ENCODE measurements around the gene FZD4. TPM values are rescaled to one million over a fixed set of nuclear protein-coding genes. Genes with fewer than 3 reads are reported as not detected.

The FZD4 gene
- polyA plus RNA-seq, 1 donor from 2014 or later = 0.76 TPM

DNA sequence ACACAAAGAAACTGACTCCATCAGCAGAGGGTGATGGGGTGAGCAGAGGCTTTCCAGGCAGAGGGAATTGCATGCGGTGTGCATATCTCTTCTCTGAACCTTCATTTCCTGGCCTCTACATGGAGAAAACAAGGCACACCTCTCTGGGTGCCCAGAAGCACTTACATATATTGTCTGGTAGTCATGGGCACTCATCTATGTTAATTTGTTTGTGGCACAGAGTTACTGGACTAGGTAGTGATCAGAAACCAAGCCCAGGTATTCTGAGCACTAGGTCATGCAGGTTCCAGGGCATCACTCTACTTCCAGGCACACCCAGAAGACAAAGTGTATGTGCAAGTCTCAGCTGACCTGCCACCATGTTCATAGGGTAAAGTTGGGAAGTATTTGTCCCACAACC, 56.5 kb downstream of the FZD4 start:
- H3K9me2 ChIP-seq (ENCODE audit: insufficient read depth, low read length) = no peaks in the 10 kb centered on the region
- no peak overlapping the region for H3K9ac ChIP-seq (ENCODE audit: low read length)
- no peaks in the 10 kb centered on the region for H3F3A ChIP-seq (ENCODE audit: insufficient read depth, low read length, poor library complexity, severe bottlenecking)
- TF ChIP-seq TAF1 (IDR thresholded peaks at IDR 0.05; ENCODE audit: low read depth) = no peak
- TF ChIP-seq EZH2 (IDR thresholded peaks at IDR 0.05; ENCODE audit: borderline replicate concordance, insufficient read depth, low read length, poor library complexity, severe bottlenecking) = no peak
- TF ChIP-seq EP300 (conservative IDR thresholded peaks at IDR 0.05; ENCODE audit: poor library complexity, severe bottlenecking) = no peak
- no peaks in the 10 kb centered on the region for H3K79me2 ChIP-seq (replicated peaks; ENCODE audit: insufficient read depth, low read length)
- H3K36me3 ChIP-seq (ENCODE audit: insufficient read depth, low read length) = no peaks in the 10 kb centered on the region
- no peak overlapping the region for H3K4me2 ChIP-seq (ENCODE audit: low read length)
- H3K27ac ChIP-seq (ENCODE audit: low read length) = no peak overlapping the region
- H3K9me3 ChIP-seq (ENCODE audit: low read length) = no peaks in the 10 kb centered on the region
- no peaks in the 10 kb centered on the region for H3K27me3 ChIP-seq (ENCODE audit: insufficient read depth, low read depth, low read length)
- no peaks in the 10 kb centered on the region for H4K20me1 ChIP-seq (ENCODE audit: insufficient read depth)
- no peak overlapping the region for H2AFZ ChIP-seq (ENCODE audit: low read depth, low read length)
- no peak overlapping the region for H3K4me3 ChIP-seq (ENCODE audit: low read length)

DNA sequence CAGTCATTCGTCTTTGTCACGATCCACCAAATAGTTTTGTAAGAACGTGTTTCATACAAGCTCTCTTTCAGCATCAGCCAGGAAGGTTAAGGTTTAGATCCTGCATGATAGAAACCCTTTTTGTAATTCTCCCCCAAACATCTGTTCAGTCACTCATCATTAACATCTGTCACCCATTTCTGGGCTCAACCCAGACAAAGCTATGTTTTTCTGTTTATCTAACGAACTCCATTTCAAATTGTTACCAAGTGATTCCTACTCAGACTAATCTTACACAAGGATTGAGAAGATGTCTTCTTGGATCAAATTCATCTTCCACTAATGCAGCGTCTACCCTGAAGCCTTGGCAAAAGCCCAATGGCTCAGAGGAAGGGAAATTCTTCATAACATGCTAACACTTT, 58.8 kb downstream of the FZD4 start:
- no peaks in the 10 kb centered on the region for H3F3A ChIP-seq (ENCODE audit: insufficient read depth, low read length, poor library complexity, severe bottlenecking)
- no peak for TF ChIP-seq POLR2AphosphoS5 (IDR thresholded peaks at IDR 0.05)
- H3K4me2 ChIP-seq (ENCODE audit: low read length) = no peak overlapping the region
- no peaks in the 10 kb centered on the region for H3K36me3 ChIP-seq (ENCODE audit: insufficient read depth, low read length)
- H2AFZ ChIP-seq (ENCODE audit: low read depth, low read length) = no peak overlapping the region
- H3K79me2 ChIP-seq (replicated peaks; ENCODE audit: insufficient read depth, low read length) = no peaks in the 10 kb centered on the region
- H4K20me1 ChIP-seq (ENCODE audit: insufficient read depth) = no peaks in the 10 kb centered on the region
- H3K9me3 ChIP-seq (ENCODE audit: low read length) = no peaks in the 10 kb centered on the region
- H3K4me3 ChIP-seq (ENCODE audit: low read length) = no peak overlapping the region
- no peak overlapping the region for H3K9ac ChIP-seq (ENCODE audit: low read length)
- H3K9me2 ChIP-seq (ENCODE audit: insufficient read depth, low read length) = no peaks in the 10 kb centered on the region
- H3K27ac ChIP-seq (ENCODE audit: low read length) = no peak overlapping the region
- H3K27me3 ChIP-seq (ENCODE audit: insufficient read depth, low read depth, low read length) = no peaks in the 10 kb centered on the region

Other genes with a start within 250 kb of the FZD4 start
- 2.7 and 3.6 TPM in 2 replicates for gene PRSS23, start 154.9 kb downstream of the FZD4 start, polyA plus RNA-seq
- 15.6 and 20.9 TPM in 2 replicates for gene TMEM135, start 82.5 kb upstream of the FZD4 start, polyA plus RNA-seq